ENCODE measurements around the gene SRC.

SRC gene

GRCh38 chr20:37328149-37328945 lies 17.6 kb upstream of the SRC start:
- no peak for TF ChIP-seq SIN3A (IDR thresholded peaks at IDR 0.05; ENCODE audit: borderline replicate concordance, insufficient read depth, low read length)

GRCh38 chr20:37329481-37330165 lies 16.3 kb upstream of the SRC start:
- TF ChIP-seq SIN3A (IDR thresholded peaks at IDR 0.05; ENCODE audit: borderline replicate concordance, insufficient read depth, low read length): no peak
- TF ChIP-seq TAF1 (IDR thresholded peaks at IDR 0.05; ENCODE audit: borderline replicate concordance, insufficient read depth, low read length): no peak
- no peak for TF ChIP-seq REST (IDR thresholded peaks at IDR 0.05; ENCODE audit: insufficient read depth in 1 of 2, low read depth in 2 of 2, low read length in 2 of 2)
- TF ChIP-seq POLR2AphosphoS5 (IDR thresholded peaks at IDR 0.05; ENCODE audit: low read depth, low read length): no peak
- TF ChIP-seq FOXP2 (optimal IDR thresholded peaks at IDR 0.05; ENCODE audit: borderline replicate concordance, extremely low read depth, extremely low read length, insufficient read depth): no peak

GRCh38 chr20:37330316-37330715 lies 15.6 kb upstream of the SRC start:
- no peak for TF ChIP-seq TAF1 (IDR thresholded peaks at IDR 0.05; ENCODE audit: borderline replicate concordance, insufficient read depth, low read length)
- TF ChIP-seq REST (IDR thresholded peaks at IDR 0.05; ENCODE audit: insufficient read depth in 1 of 2, low read depth in 2 of 2, low read length in 2 of 2): no peak
- no peak for TF ChIP-seq SIN3A (IDR thresholded peaks at IDR 0.05; ENCODE audit: borderline replicate concordance, insufficient read depth, low read length)
- TF ChIP-seq FOXP2 (optimal IDR thresholded peaks at IDR 0.05; ENCODE audit: borderline replicate concordance, extremely low read depth, extremely low read length, insufficient read depth): no peak
- no peak for TF ChIP-seq POLR2AphosphoS5 (IDR thresholded peaks at IDR 0.05; ENCODE audit: low read depth, low read length)

GRCh38 chr20:37331060-37331857 lies 14.7 kb upstream of the SRC start:
- TF ChIP-seq POLR2AphosphoS5 (IDR thresholded peaks at IDR 0.05; ENCODE audit: low read depth, low read length) (no peak), SIN3A (IDR thresholded peaks at IDR 0.05; ENCODE audit: borderline replicate concordance, insufficient read depth, low read length) (no peak), REST (IDR thresholded peaks at IDR 0.05; ENCODE audit: insufficient read depth in 1 of 2, low read depth in 2 of 2, low read length in 2 of 2) (no peak), FOXP2 (optimal IDR thresholded peaks at IDR 0.05; ENCODE audit: borderline replicate concordance, extremely low read depth, extremely low read length, insufficient read depth) (no peak), TAF1 (IDR thresholded peaks at IDR 0.05; ENCODE audit: borderline replicate concordance, insufficient read depth, low read length) (no peak)

- no peak for TF ChIP-seq REST (IDR thresholded peaks at IDR 0.05; ENCODE audit: insufficient read depth in 1 of 2, low read depth in 2 of 2, low read length in 2 of 2)
- TF ChIP-seq FOXP2 (optimal IDR thresholded peaks at IDR 0.05; ENCODE audit: borderline replicate concordance, extremely low read depth, extremely low read length, insufficient read depth): no peak
- no peak for TF ChIP-seq POLR2AphosphoS5 (IDR thresholded peaks at IDR 0.05; ENCODE audit: low read depth, low read length)
- no peak for TF ChIP-seq TAF1 (IDR thresholded peaks at IDR 0.05; ENCODE audit: borderline replicate concordance, insufficient read depth, low read length)
- no peak for TF ChIP-seq SIN3A (IDR thresholded peaks at IDR 0.05; ENCODE audit: borderline replicate concordance, insufficient read depth, low read length)
Measured at GRCh38 chr20:37333130-37333847, 12.7 kb upstream of the SRC start.
